Stimulated activated naive CD8-positive, alpha-beta T cell treated with anti-CD3 and anti-CD28 coated beads, Interleukin-15, Interleukin-2, amounts not matched to agents 100 ng/mL and 50 ng/mL, for 24 hours (primary cell): ENCODE data around the gene TMOD4.

ENCODE experiments used
- H3K27ac Mint-ChIP-seq: one replicate; pipeline ENCODE4 v1.8.0; 2021; ENCODE audit warnings: mild to moderate bottlenecking, mixed read lengths
- H3K27me3 Mint-ChIP-seq: one replicate; pipeline ENCODE4 v1.8.0; 2021; ENCODE audit warnings: mixed read lengths
- H3K36me3 Mint-ChIP-seq: one replicate; pipeline ENCODE4 v1.8.0; 2021; ENCODE audit warnings: low read depth, mixed read lengths
- H3K4me1 Mint-ChIP-seq: one replicate; pipeline ENCODE4 v1.8.0; 2021; ENCODE audit warnings: low read depth, mixed read lengths
- H3K4me3 Mint-ChIP-seq: one replicate; pipeline ENCODE4 v1.8.0; 2021; ENCODE audit warnings: mild to moderate bottlenecking, mixed read lengths
- H3K9me3 Mint-ChIP-seq: one replicate; pipeline ENCODE4 v1.8.0; 2021; ENCODE audit warnings: mixed read lengths

The TMOD4 gene

DNA sequence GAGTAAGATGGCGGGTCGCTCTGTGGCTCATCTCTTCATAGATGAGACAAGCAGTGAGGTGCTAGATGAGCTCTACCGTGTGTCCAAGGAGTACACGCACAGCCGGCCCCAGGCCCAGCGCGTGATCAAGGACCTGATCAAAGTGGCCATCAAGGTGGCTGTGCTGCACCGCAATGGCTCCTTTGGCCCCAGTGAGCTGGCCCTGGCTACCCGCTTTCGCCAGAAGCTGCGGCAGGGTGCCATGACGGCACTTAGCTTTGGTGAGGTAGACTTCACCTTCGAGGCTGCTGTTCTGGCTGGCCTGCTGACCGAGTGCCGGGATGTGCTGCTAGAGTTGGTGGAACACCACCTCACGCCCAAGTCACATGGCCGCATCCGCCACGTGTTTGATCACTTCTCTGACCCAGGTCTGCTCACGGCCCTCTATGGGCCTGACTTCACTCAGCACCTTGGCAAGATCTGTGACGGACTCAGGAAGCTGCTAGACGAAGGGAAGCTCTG is 17.0 kb downstream of the TMOD4 start:
- Mint-ChIP-seq H3K4me1 (peaks cover 63% of the 10 kb centered on the region), H3K27me3 (no peaks in the 10 kb centered on the region), H3K4me3 (peak overlapping the region; percentile 94), H3K27ac (peak overlapping the region; percentile 96), H3K9me3 (no peaks in the 10 kb centered on the region), H3K36me3 (peaks cover 59% of the 10 kb centered on the region)

DNA sequence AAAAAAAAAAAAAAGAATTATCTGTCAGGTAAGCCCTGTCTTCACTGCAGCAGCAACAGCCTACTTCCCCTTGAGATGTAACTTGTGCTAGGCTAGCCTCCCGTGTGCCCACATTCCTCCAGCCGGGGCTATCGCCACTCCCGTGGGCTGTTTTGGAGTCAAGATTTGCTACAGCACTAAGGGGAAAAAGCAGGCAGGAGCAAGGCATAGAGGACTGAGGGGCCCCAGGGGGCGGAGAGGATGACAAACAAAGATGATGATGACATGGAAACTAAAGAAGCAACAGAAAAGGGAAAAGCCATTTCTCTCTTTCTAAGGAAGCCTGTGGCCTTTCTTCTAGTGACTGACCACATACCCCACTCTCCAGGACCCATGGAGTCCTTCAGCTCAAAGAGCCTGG is 17.5 kb downstream of the TMOD4 start:
- no peaks in the 10 kb centered on the region for H3K27me3 Mint-ChIP-seq
- no peaks in the 10 kb centered on the region for H3K9me3 Mint-ChIP-seq
- H3K27ac Mint-ChIP-seq = peak overlapping the region; percentile 96
- H3K36me3 Mint-ChIP-seq = peaks cover 58% of the 10 kb centered on the region
- peaks cover 63% of the 10 kb centered on the region for H3K4me1 Mint-ChIP-seq
- peak overlapping the region; percentile 94 for H3K4me3 Mint-ChIP-seq

- H3K4me1 Mint-ChIP-seq = peaks cover 54% of the 10 kb centered on the region
Measured at GRCh38 chr1:151157067-151157531, 18.7 kb downstream of the TMOD4 start.

GRCh38 chr1:151156515-151156819 is 19.3 kb downstream of the TMOD4 start, which contains the start of gene TNFAIP8L2:
TNFAIP8L2 (plus strand) TSS chr1:151156649; CDS start chr1:151158698, 2,049 bp downstream.
- H3K9me3 Mint-ChIP-seq = no peaks in the 10 kb centered on the region
- peaks cover 48% of the 10 kb centered on the region for H3K4me1 Mint-ChIP-seq
- H3K36me3 Mint-ChIP-seq = peaks cover 45% of the 10 kb centered on the region

More at GRCh38 chr1:151157067-151157531, 18.7 kb downstream of the TMOD4 start:
- Mint-ChIP-seq H3K27me3 (no peaks in the 10 kb centered on the region), H3K4me3 (peak overlapping the region; percentile 94), H3K36me3 (peaks cover 50% of the 10 kb centered on the region), H3K9me3 (no peaks in the 10 kb centered on the region), H3K27ac (peak overlapping the region; percentile 96)

GRCh38 chr1:151147665-151148064 is 28.1 kb downstream of the TMOD4 start:
- peaks cover 5% of the 10 kb centered on the region for H3K27me3 Mint-ChIP-seq
- peak overlapping the region; percentile 90 for H3K4me3 Mint-ChIP-seq
- no peaks in the 10 kb centered on the region for H3K9me3 Mint-ChIP-seq
- no peak overlapping the region for H3K27ac Mint-ChIP-seq
- H3K36me3 Mint-ChIP-seq = no peaks in the 10 kb centered on the region
- H3K4me1 Mint-ChIP-seq = peaks cover 12% of the 10 kb centered on the region

More at GRCh38 chr1:151156515-151156819, 19.3 kb downstream of the TMOD4 start, which contains the start of gene TNFAIP8L2:
- H3K27ac Mint-ChIP-seq = peak within 1 kb of the TSS; percentile 96
- no peaks in the 10 kb centered on the region for H3K27me3 Mint-ChIP-seq
- peak within 1 kb of the TSS; percentile 94 for H3K4me3 Mint-ChIP-seq

DNA sequence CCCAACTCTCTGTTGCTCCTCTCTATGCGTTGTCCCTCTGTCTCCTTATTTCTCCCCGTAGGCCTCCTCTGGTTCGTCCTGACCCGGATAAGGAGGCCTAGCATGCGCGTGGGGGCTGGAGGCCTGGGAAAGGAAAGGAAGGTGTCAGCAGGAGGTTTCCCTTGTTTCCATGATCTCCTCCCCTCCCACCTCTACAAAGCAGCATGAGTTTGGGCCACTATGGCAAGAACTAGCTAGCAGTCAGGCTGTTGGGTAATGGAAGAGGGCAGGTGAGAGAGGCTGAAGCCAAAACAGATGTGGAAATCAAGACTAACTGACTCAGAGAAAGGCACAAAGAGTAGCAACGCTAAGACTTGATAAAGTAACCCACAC is 28.7 kb downstream of the TMOD4 start:
- peak overlapping the region; percentile 90 for H3K4me3 Mint-ChIP-seq
- no peaks in the 10 kb centered on the region for H3K36me3 Mint-ChIP-seq
- H3K4me1 Mint-ChIP-seq = peaks cover 12% of the 10 kb centered on the region
- peaks cover 5% of the 10 kb centered on the region for H3K27me3 Mint-ChIP-seq
- no peaks in the 10 kb centered on the region for H3K9me3 Mint-ChIP-seq
- H3K27ac Mint-ChIP-seq = peak overlapping the region; percentile 85

- Mint-ChIP-seq H3K27ac (peak within 1 kb of the TSS; percentile 85), H3K36me3 (no peaks in the 10 kb centered on the region), H3K9me3 (no peaks in the 10 kb centered on the region), H3K27me3 (peaks cover 5% of the 10 kb centered on the region), H3K4me3 (peak within 1 kb of the TSS; percentile 90), H3K4me1 (peaks cover 12% of the 10 kb centered on the region)
Measured at GRCh38 chr1:151146412-151147131, 29.2 kb downstream of the TMOD4 start, which contains the start of gene SEMA6C. SEMA6C (minus strand) TSS chr1:151146631; CDS start chr1:151142621, 4,010 bp downstream.

DNA sequence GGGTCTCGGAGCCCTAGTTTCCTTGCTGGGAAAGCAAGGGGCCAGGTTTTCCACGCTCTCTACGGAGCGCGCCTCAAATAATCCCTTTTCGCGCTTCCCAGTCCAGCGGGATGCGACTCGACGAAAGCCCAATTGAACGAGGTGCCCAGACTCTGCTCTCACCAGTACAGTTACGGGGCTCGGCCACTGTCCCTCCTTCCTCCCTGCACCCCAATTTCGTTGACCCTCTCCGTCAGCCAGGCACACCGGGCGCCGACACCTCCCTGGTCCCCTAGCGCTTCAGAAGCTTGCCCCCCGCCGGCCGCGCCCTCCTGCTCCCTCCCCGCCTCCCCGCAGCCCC is 29.7 kb downstream of the TMOD4 start:
- H3K4me3 Mint-ChIP-seq = peak overlapping the region; percentile 90
- H3K4me1 Mint-ChIP-seq = peaks cover 12% of the 10 kb centered on the region
- no peaks in the 10 kb centered on the region for H3K36me3 Mint-ChIP-seq

DNA sequence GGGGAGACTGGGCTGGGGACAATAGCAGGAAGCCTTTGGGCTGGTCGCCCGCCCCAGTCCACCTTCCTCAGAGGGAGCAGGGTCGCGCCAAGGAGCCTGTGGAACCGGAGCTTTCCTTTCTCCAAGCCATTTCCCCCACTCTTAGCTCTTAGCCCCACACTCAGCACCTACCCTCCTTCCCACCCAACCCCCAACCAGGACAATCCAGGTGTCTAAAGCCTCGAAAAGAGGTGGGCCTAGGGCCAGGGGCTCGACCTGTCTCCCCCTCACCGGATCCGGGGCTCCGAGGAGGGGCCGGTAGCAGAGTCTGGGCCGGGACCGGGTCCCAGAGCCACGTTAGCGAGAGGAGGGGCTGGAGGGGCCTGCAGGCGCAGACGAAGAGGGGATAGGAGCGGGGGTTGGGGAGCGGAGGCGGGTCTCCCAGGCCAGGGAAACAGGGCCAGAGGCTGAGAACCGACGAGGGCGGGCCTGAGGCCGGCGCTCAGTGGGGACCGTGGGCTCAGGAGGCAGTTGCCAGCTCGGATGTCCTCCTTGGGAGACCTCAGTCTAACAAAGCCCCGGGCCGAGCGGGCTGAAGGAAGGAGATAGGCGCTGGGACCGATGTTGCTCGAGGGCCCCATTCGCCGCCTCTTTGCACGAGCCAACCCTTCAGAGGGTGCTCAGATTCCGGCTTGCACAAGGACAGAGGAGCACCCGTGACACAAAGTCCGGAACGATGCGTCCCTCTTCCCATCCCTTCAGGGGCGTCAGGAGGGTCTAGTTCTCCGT is 30.3 kb downstream of the TMOD4 start:
- Mint-ChIP-seq H3K36me3 (no peaks in the 10 kb centered on the region), H3K27ac (no peak overlapping the region), H3K27me3 (peaks cover 5% of the 10 kb centered on the region), H3K4me1 (peaks cover 12% of the 10 kb centered on the region), H3K4me3 (peak overlapping the region; percentile 90), H3K9me3 (no peaks in the 10 kb centered on the region)

More for the DNA sequence above, 29.7 kb downstream of the TMOD4 start:
- no peak overlapping the region for H3K27ac Mint-ChIP-seq
- peaks cover 5% of the 10 kb centered on the region for H3K27me3 Mint-ChIP-seq
- H3K9me3 Mint-ChIP-seq = no peaks in the 10 kb centered on the region

- H3K4me3 Mint-ChIP-seq = no peak overlapping the region
- H3K4me1 Mint-ChIP-seq = peaks cover 12% of the 10 kb centered on the region
- H3K36me3 Mint-ChIP-seq = no peaks in the 10 kb centered on the region
- H3K27ac Mint-ChIP-seq = no peak overlapping the region
- peaks cover 5% of the 10 kb centered on the region for H3K27me3 Mint-ChIP-seq
- no peaks in the 10 kb centered on the region for H3K9me3 Mint-ChIP-seq
Measured at GRCh38 chr1:151144474-151145303, 31.1 kb downstream of the TMOD4 start.

GRCh38 chr1:151143986-151144385 is 31.8 kb downstream of the TMOD4 start:
- Mint-ChIP-seq H3K9me3 (no peaks in the 10 kb centered on the region), H3K27ac (no peak overlapping the region), H3K27me3 (peaks cover 5% of the 10 kb centered on the region), H3K4me3 (no peak overlapping the region), H3K36me3 (no peaks in the 10 kb centered on the region), H3K4me1 (peaks cover 12% of the 10 kb centered on the region)

DNA sequence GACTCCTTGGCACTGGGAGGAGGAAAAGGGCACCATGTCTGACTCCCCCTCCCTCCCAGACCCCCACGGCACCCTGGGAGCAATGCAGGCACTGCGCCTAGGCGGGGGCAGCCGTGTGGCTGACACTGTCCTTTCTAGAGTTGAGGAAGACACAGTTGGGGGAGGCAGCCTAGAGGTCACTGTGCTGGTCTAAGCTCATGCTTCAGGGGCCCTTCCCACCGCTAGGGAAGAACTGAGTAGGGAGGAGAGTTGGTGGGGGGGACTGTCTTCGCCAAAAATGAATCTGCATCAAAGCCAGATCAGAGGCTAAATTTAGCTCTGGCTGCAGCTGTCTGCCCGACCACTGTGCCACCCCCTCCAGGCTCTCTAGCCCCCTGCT is 32.7 kb downstream of the TMOD4 start:
- Mint-ChIP-seq H3K27ac (no peak overlapping the region), H3K4me3 (no peak overlapping the region), H3K27me3 (peaks cover 5% of the 10 kb centered on the region), H3K9me3 (no peaks in the 10 kb centered on the region), H3K36me3 (no peaks in the 10 kb centered on the region), H3K4me1 (peaks cover 12% of the 10 kb centered on the region)

GRCh38 chr1:151142411-151143056 is 33.2 kb downstream of the TMOD4 start:
- H3K9me3 Mint-ChIP-seq = no peaks in the 10 kb centered on the region
- peaks cover 12% of the 10 kb centered on the region for H3K4me1 Mint-ChIP-seq
- peaks cover 5% of the 10 kb centered on the region for H3K27me3 Mint-ChIP-seq
- no peak overlapping the region for H3K27ac Mint-ChIP-seq
- H3K4me3 Mint-ChIP-seq = no peak overlapping the region
- H3K36me3 Mint-ChIP-seq = no peaks in the 10 kb centered on the region

GRCh38 chr1:151137789-151138188 is 38.0 kb downstream of the TMOD4 start:
- Mint-ChIP-seq H3K9me3 (no peaks in the 10 kb centered on the region), H3K27ac (no peak overlapping the region), H3K4me1 (no peaks in the 10 kb centered on the region), H3K36me3 (no peaks in the 10 kb centered on the region), H3K27me3 (no peaks in the 10 kb centered on the region), H3K4me3 (no peak overlapping the region)
